Activated CD4-positive, alpha-beta T cell treated with anti-CD3 and anti-CD28 coated beads, Interleukin-2, amount 50 U/mL, for 16 hours (primary cell): Measurements from ENCODE around the gene LUC7L2.
"Not testable (repeated sequence)": the region's sequence is repeated elsewhere in the genome, so short reads cannot be mapped to it uniquely, and the experiment has no call there.

Experiments
- DNase-seq: peaks from one replicate; pipeline ENCODE4 v3.0.0-alpha.2; 2020

The LUC7L2 gene, protein sequence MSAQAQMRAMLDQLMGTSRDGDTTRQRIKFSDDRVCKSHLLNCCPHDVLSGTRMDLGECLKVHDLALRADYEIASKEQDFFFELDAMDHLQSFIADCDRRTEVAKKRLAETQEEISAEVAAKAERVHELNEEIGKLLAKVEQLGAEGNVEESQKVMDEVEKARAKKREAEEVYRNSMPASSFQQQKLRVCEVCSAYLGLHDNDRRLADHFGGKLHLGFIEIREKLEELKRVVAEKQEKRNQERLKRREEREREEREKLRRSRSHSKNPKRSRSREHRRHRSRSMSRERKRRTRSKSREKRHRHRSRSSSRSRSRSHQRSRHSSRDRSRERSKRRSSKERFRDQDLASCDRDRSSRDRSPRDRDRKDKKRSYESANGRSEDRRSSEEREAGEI

DNA sequence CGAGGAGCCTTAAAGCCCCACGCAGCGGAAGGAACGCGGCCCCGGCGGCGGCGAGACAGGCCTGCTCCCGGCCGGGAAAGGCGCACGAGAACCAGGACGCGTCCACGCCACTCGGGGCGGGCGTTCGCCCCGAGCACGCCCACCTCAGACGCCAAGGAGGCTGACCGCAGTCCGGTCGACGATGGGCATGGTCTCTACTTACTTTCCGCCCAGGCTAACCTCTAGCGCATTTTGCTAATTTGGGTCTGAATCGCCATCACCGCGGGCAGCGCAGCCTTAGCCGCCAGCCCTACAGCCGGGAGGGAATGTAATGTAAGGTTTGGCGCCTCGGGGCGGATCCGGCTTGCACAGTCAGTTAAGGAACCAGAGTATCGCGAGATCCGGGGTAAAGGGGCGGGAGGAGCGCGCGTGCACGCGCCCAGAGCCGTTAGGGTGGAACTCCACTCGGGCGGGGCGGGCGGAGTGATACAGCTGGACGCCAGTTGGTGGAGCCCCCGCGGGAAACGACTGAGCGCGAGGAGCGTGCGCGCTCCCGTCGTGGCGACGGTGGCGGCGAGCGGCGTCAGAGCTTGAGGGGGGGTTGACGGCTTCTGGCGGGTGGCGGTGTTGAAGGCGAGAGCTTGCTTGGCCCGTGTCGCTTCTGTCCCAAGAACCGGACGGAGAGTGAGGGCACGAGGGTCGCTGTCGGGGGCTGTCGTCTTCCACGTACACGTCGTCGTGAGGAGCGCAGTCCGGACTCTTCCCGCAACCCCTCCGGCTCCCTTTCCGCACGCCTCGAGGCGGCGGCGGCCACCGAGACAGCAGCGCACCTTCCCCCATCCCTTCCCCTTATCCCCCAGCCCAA is at the start of gene LUC7L2:
LUC7L2 (plus strand) TSS at position 529 of the 844 bp plus-strand sequence. CDS start 368 bp downstream, outside the sequence.
- peak; percentile 99 for DNase-seq

DNA sequence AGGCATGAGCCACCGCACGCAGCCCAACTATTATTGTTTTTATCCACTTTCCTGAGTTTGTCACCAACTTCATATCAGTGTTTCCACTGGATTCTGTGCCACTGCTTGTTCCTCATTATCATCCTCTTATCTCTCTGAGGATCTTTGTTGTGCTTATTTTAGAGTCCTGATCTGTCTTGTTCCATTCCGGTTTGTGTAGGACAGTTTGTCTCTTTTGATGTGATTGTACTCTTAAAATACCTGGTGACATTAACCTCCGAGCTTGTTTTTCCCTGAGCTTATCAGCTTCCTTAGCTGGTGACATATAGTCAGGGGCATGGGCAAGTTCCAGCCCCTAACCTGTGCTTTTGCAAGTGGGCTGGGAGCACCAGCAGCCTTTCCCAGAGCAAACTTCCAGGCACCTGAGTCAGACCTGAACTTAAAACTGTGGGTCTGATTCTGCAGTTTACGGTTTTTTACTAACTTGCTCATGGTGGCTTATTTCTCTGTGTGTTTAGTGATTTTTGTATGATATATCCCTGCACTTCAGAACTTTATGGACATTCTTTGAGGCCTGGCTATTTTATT is 41.7 kb upstream of the LUC7L2 start:
- no peak for DNase-seq

DNA sequence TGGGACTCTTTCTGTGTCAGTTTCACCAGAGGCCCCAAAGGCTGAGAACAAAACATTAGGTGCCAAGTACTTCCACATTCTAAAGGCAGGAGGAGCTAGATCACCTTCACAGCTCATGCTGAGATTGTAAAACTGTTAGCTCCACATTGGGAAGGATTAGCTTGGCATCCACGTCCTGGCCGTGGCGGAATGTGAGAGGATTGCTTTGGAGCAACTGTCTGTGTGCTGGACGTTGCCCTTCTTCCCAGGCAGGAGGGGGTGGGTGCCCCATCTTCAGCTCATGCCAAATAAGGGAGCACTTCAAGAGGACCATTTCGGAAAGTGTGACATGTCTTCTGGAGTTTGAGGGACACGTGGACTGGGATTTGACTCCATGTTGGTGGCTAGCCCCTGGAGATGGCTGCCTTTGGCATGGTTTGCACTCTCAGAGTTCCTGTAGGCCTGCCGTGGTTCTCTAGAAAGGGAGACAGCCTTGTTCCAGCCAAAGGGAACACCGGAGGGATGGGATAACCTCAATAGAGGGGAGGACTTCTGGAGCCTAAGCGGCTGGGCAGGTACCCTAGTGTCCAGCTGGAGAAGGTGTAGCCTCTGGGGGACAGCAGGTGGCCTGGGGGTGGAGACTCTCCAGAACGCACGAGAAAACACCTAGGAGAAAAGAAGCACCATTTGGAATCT is 38.5 kb upstream of the LUC7L2 start:
- no peak for DNase-seq

DNA sequence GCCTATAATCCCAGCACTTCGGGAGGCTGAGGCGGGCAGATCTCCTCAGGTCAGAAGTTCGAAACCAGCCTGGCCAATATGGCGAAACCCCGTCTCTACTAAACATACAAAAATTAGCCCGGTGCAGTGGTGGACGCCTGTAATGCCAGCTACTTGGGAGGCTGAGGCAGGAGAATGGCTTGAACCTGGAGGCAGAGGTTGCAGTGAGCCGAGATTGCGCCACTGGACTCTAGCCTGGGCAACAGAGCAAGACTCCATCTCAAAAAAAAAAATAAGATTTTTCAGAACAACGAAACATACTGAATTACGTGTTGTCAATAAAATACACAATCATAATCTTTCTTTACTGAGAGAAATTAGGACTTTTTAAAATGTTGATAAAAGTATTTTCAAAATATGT is 35.0 kb upstream of the LUC7L2 start:
- DNase-seq = not testable (repeated sequence)

DNA sequence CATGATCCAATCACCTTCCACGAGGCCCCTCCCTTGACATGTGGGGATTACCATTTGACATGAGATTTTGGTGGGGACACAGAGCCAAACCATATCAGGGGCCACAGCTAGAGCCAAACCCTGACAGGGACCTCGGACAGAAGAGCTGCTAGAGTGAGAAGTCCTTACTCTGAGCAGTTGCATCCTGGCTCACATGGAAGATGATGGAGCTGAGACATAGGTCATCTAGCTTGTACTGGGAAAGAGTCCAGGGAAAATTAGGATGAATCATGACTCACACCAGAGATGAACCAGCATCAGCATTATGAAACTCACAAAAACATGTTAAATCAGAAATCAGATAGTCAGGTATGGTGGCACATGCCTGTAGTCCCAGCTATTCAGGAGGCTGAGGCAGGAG is 31.3 kb upstream of the LUC7L2 start:
- no peak for DNase-seq

DNA sequence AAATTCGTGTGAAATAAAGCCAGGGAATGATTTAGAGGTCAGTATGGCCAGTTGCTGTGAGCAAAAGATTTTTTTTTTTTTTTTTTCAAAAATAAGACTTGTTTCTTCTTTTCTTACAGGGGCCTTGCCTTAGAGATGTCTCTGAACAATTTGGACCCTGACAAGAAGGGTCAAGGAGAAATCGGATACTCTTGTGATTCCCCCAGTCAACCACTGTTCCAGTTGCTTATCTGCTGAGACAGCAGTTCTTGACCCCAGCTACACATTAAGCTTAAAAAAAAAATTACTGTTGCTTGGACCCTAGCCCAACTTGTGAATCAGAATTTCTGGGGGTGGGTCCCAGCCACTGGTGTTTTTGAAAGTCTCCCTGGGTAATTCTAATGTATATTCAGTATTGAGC is 30.6 kb upstream of the LUC7L2 start:
- DNase-seq = no peak

DNA sequence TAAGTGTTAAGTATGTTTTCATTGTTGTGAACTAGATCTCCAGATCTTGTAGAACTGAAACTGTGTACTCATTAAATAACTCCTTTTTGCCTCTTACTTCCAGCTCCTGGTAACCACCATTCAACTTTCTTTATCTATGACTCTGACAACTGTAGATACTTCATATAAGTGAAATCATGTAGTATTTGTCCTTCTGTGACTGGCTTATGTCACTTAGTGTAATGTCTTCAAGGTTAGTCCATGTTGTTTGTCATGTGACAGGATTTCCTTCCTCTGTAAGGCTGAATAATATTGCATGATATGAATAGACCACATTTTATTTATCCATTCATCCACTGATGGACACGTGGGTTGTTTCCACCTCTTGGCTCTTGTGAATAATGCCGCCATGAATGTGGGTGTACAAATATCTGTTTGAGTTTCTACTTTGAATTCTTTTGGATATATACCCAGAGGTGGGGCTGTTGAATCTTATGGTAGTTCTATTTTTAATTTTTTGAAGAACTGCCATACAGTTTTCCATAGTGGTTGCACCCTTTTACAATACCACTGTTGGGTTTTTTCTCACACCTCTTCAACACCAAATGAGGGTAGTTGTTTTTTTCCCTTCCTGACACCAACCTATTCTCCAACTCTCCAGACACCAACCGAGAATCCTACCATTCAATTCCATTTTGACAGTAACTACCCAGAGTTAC is 29.2 kb upstream of the LUC7L2 start:
- DNase-seq = peak; percentile 21

DNA sequence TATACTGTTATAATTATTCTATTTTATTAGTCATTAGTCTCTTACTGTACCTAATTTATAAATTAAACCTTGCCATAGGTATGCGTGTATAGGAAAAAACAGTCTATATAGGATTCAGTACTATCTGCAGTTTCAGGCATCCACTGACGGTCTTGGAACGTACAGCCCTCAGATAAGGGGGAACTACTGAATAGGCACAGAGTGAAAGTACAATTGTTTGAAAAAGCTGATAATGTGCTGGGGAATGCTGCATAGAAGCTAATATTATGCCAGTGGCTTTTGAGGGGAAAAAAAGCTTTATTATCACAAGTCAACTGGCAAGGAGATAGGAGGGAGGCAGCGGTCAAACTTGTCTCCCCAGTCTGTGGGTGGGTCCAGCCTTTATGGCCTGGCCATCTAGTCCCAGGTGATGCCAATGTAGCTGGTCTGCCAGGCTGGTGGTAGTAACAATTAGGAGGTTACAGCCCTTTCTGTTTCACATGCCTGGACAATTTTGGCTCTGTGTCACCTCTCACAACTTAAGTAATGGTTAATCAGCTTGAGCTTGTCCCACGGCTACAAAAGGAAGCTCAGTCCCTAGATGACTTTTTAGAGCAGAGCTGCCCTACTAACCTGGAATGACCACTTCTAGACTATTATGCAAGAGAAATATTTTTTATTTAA is 26.9 kb upstream of the LUC7L2 start:
- DNase-seq = no peak

DNA sequence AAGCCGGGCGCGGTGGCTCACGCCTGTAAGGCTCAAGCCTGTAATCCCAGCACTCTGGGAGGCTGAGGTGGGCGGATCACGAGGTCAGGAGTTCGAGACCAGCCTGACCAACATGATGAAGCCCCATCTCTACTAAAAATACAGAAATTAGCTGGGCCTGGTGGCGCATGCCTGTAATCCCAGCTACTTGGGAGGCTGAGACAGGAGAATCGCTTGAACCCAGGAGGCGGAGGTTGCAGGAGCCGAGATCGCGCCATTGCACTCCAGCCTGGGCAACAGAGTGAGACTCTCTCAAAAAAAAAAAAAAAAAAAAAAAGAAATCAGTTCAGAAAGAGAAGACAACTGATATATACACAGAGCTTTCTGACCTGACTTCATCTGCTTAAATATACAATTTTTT is 26.3 kb upstream of the LUC7L2 start:
- DNase-seq = not testable (repeated sequence)

DNA sequence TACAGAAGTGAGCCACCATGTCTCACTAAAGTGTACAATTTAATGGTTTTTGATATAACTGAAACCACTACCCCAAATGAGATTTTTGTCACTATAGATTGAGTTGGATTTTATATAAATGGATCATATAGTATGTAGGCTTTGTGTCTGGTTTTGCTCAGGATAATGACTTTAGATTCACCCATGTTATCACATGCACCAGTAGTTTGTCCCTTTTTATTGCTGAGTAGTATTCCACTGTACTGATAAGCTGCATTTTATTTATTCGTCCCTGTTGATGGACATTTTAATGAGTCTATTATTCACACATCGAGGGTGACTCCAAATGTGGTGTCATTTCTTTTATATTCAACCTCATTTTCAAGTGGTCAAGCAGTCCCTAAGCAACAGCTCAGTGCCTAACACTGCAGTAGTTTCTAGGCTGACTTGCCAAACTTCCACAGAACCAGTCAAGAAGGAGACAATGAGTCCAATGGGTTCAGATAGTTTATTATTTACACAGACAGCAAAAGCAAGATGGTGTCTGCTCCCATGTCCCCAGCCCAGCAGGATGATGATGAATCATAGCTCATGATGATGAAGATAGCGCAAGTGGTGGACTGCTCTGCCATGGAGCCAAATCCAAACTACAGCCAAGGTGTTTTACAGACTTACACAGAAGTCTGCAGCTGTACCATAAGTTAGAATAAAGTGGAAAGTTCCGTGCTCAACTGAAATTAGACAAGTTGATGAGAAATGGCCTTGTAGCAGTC is 25.1 kb upstream of the LUC7L2 start:
- DNase-seq = no peak

DNA sequence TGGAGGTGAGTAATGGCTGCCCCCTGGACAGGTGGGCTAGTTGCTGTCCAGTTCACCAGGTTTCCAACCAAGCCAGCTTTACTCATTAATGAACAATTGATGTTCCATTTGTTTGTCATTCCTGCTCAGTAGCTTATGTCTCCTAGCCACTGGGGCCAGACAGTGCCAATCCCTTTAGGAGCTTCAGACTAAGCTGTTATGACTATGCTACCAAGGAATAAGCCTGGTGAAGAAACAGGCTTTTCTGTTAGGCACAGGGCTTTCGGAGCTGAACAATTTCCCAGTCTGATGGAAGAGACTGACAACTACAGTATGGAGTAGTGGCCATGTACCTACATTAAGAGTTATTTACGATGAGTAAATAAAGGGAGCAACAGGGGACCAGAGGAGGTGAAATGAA is 20.7 kb upstream of the LUC7L2 start:
- DNase-seq = no peak

DNA sequence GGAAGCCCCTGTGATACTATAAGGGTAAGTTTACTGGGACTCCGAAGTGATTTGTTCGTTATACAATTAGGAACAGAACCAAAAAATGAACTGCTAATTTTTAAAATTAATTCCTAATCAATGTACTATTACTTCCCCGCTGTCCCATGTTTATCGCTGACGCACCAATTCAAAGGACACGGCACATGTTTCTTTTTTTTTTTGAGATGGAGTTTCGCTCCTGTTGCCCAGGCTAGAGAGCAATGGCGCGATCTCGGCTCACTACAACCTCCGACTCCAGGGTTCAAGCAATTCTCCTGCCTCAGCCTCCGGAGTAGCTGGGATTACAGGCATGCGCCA is 20.0 kb upstream of the LUC7L2 start:
- no peak for DNase-seq

DNA sequence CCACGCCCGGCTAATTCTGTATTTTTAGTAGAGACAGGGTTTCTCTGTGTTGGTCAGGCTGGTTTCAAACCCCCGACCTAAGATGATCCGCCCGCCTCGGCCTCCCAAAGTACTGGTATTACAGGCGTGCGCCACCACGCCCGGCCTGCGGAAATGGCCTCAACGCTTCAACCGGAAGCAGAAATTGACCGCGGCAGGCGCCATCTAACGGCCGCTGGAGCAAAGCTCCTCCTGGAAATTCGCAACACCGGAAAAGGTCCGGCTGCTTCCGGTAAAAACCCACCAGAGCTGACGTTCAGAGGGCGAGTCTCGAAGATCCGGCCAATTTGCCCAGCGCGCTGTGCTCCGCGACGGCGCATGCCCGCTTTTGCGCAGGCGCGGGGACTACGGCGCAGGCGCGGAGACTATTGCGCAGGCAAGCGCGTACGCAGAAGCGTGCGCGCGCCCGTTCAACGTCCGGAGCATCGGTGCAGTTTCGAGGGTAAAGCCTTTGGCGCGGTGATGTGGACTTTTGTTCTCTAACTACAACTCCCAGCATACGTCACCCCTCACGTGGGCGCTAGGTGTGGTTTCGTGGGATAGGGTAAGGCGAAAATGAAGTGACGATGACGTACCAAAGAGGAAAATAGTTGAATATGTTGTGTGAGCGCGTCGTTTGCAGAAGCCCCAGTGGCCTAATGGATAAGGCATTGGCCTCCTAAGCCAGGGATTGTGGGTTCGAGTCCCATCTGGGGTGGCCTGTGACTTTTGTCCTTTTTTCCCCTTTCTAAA is 19.5 kb upstream of the LUC7L2 start:
- DNase-seq = peak; percentile 99

DNA sequence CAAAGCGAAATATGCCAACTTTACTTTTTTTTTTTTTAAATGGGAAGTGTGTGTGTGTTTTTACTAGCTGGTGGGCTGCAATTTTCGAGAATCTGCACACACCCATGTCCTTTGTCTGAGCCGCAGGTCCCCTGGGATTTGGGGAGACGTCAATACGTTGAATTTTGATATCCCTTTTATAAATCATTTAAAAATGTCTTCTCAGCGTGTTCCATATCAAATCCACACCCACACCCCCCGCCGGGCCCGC is 19.0 kb upstream of the LUC7L2 start:
- DNase-seq = no peak

DNA sequence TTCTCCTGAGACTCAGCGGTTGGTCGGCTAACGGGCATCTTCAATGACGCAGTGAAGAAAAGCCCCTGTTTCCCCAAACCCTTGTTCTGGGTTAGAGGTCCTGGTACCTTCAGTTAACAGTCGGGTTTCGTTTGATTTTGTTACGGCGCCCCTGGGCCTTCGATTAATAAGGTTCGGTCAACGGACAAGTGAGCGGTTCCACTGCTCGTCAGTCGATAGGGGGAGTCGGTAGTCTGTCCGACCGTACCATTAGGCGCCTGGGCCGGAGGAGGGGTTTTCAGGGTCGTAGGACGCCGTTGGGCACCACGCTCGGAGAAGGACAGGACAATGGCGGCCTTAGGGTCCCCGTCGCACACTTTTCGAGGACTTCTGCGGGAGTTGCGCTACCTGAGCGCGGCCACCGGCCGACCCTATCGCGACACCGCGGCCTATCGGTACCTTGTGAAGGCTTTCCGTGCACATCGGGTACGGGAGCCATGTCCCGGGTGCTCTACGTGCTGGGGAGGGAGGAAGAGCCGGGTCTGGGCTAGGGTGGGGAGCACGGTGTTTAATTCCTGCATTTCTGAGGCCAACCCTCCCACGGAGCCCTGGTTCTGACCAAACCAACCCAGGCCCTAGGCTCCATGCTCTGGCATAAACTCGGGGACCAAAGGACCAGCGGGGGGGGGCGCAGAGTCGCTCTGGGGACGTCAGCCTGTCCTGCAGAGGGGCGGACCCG is 18.5 kb upstream of the LUC7L2 start, which contains the start of gene FMC1:
FMC1 (plus strand) TSS at position 280 of the 718 bp plus-strand sequence; CDS start at position 328, 48 bp downstream.
- DNase-seq = peak; percentile 93

DNA sequence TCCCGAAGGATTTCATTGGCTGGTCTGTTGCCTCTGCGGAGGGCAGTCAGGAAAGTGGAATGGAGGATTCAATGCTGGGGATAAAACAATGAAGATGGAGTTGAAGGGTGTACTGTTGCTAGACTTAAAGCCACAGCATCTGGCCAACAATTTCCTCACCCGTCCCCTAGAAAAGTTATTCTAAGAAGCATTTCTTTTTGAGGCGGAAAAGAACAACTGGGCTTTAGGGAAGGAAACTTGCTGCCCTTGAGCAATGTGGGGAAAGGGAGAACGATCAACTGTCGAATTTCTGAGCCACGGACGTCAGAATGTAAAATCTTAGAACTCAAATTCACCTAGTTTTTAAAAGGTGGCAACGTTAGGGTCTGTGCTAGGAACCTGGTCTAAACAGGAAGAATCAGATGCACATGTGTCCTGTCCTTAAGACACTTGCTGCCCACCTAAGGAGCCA is 17.9 kb upstream of the LUC7L2 start:
- no peak for DNase-seq

DNA sequence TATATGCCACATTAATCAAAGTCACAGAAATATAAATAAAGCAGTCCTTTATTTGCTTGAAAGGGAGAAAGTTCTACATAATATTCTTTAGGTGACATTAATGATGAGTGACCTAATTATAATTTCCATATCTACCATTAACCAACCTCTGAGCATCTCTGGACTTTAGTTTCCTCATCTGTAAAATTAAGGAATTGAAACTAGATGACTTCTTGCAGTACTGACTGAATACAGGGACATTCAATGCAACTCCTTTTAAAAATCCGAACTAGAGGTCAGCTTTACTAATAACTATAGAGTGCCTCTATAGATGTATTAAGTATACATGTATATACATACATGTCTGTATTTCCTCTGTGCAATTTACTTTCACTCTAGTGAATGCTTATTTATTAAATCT is 14.7 kb upstream of the LUC7L2 start:
- DNase-seq = no peak

DNA sequence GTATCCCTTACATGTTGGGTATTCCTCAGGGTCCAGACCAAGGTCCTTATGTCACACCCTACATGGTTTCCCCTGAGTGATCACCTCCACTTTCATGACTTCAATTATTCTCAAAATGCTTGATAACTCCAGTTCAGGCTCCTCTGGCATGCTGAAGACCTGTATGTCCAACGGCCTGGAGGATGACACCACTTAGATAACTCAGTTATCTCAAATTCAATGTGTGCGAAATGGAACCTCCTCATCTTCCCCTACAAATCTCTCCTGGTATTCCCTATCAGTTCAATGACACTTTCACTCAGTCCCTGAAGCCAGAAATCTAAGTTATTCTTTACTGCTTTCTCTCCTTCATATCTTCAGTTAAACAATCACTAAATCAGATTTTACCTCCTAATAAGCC is 8.7 kb upstream of the LUC7L2 start:
- DNase-seq = no peak

DNA sequence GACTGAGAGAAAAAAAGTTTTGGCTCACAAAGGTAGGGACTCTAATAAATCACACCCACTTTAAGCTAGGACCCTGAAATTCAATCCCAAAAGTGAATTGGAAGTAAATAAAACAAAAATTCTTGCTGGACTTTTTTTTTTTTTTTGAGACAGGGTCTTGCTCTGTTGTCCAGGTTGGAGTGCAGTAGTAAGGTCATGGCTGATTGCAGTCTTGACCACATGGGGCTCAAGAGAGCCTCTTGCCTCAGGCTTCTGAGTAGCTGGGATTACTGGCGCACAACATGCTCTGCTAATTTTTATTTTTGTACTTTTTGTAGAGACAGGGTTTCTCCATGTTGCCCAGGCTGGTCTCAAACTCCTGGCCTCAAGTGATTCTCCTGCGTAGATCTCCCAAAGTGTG is 5.0 kb upstream of the LUC7L2 start:
- no peak for DNase-seq

DNA sequence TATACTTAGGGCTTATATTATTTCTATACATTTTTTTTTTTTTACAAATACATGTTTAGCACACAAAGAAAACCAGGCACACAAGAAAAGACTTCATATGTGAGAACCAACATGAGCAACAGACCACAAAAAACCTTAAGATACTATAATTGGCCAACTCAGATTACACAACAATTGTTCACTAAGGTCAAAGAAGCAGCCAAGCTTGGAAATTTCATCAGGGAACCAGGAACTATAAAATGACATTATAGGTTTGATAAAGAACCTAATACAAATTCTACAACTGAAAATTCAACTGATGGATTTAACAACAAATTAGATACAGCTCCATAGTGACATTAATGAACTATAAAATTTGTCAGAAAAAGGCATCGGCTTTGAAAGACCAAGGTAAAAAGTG is 4.4 kb upstream of the LUC7L2 start:
- DNase-seq = no peak
